HG03439 (cell line): ENCODE results near the gene MAML2.
"Not testable (repeated sequence)": the region's sequence is repeated elsewhere in the genome, so short reads cannot be mapped to it uniquely, and the experiment has no call there.

Experiments used
- ATAC-seq: cut with Tn5 transposase; IDR thresholded peaks from one replicate; pipeline ENCODE4 v1.9.1; 2021; ENCODE audit warnings: mild to moderate bottlenecking, moderate library complexity; ENCODE audit not compliant: unreplicated experiment

MAML2 gene

GRCh38 chr11:96272529-96273222 lies 70.3 kb downstream of the MAML2 start:
- ATAC-seq = no peak

GRCh38 chr11:96271777-96272176 lies 71.2 kb downstream of the MAML2 start:
- no peak for ATAC-seq

- ATAC-seq = not testable (repeated sequence)
These were observed 71.6 kb downstream of the MAML2 start for GRCh38 chr11:96271352-96271751.

- not testable (repeated sequence) for ATAC-seq
These were observed 74.5 kb downstream of the MAML2 start for GRCh38 chr11:96268527-96268926.

- peak; percentile 96 for ATAC-seq
These were observed 75.4 kb downstream of the MAML2 start for GRCh38 chr11:96267496-96268032.

GRCh38 chr11:96267001-96267495 lies 75.9 kb downstream of the MAML2 start:
- ATAC-seq = no peak

- ATAC-seq = no peak
These were observed 77.0 kb downstream of the MAML2 start for GRCh38 chr11:96265972-96266371.

GRCh38 chr11:96265220-96265737 lies 77.7 kb downstream of the MAML2 start:
- no peak for ATAC-seq

- ATAC-seq = no peak
These were observed 78.6 kb downstream of the MAML2 start for GRCh38 chr11:96264364-96264763.

- no peak for ATAC-seq
These were observed 79.7 kb downstream of the MAML2 start for GRCh38 chr11:96263238-96263763.

GRCh38 chr11:96260532-96260931 lies 82.5 kb downstream of the MAML2 start:
- no peak for ATAC-seq

- no peak for ATAC-seq
These were observed 82.9 kb downstream of the MAML2 start for GRCh38 chr11:96260067-96260511.

- ATAC-seq = no peak
These were observed 83.7 kb downstream of the MAML2 start for GRCh38 chr11:96259134-96259830.

GRCh38 chr11:96257972-96258934 lies 84.7 kb downstream of the MAML2 start:
- peak; percentile 66 for ATAC-seq

GRCh38 chr11:96257036-96257435 lies 86.0 kb downstream of the MAML2 start:
- ATAC-seq = no peak

GRCh38 chr11:96256215-96257011 lies 86.6 kb downstream of the MAML2 start:
- no peak for ATAC-seq

- no peak for ATAC-seq
These were observed 88.1 kb downstream of the MAML2 start for GRCh38 chr11:96254854-96255253.

- no peak for ATAC-seq
These were observed 88.9 kb downstream of the MAML2 start for GRCh38 chr11:96254087-96254486.

GRCh38 chr11:96246718-96247552 lies 96.1 kb downstream of the MAML2 start:
- no peak for ATAC-seq
